Gastroesophageal sphincter (tissue), 4 donors: ENCODE measurements around the gene CHI3L1. TPM values are rescaled to one million over a fixed set of nuclear protein-coding genes. Genes with fewer than 3 reads are reported as not detected.

Source experiments
- ATAC-seq: fragments of 150-250 bp; one replicate; pipeline ENCODE4 v1.9.1; 2016; ENCODE audit warnings: mild to moderate bottlenecking, moderate library complexity
- H3K27ac ChIP-seq, 4 donors: fragments of 200-600 bp; sonication (generic) in 3 of 4; 1 replicate in 3 of 4; 2 replicates in 1 of 4; pipeline ENCODE4 v1.5.1; 2016 to 2019
- H3K27me3 ChIP-seq: fragments of 200-600 bp; sonication (generic); one replicate; pipeline ENCODE4 v1.5.1; 2019
- H3K36me3 ChIP-seq, 2 donors: fragments of 200-600 bp; sonication (generic); one replicate each; pipeline ENCODE4 v1.5.1; 2019; ENCODE audit warnings: control low read depth in 1 of 2
- H3K4me1 ChIP-seq, 3 donors: fragments of 200-600 bp; sonication (generic); 1 replicate in 2 of 3; 2 replicates in 1 of 3; pipeline ENCODE4 v1.5.1; 2016 to 2019; ENCODE audit warnings: control low read depth in 2 of 3
- H3K4me3 ChIP-seq, 2 donors: fragments of 200-600 bp; sonication (generic); one replicate each; pipeline ENCODE4 v1.5.1; 2019; ENCODE audit warnings: mild to moderate bottlenecking in 1 of 2, moderate library complexity in 1 of 2
- H3K9me3 ChIP-seq, 3 donors: fragments of 200-600 bp; sonication (generic); one replicate each; pipeline ENCODE4 v1.5.1; 2017 to 2019; ENCODE audit warnings: control low read depth in 2 of 3
- EP300 ChIP-seq: sonication (generic); formaldehyde crosslinking; IDR thresholded peaks from one replicate; pipeline ENCODE4 v1.6.1; 2017; ENCODE audit warnings: antibody characterized with exemption, mild to moderate bottlenecking
- POLR2A ChIP-seq, 2 donors: fragments of 450-650 bp; IDR thresholded peaks; one replicate each; pipeline ENCODE4 v1.6.1; 2017; ENCODE audit warnings: antibody characterized with exemption in 2 of 2, mild to moderate bottlenecking in 2 of 2, moderate library complexity in 1 of 2
- POLR2AphosphoS5 ChIP-seq: sonication (generic); formaldehyde crosslinking; IDR thresholded peaks from one replicate; pipeline ENCODE4 v1.6.1; 2017; ENCODE audit warnings: antibody characterized with exemption
- WGBS, 2 donors: methylation state at CpG; one replicate each; pipeline ENCODE4 v1.1.5; 2018; ENCODE audit warnings: low coverage in 1 of 2; 5-methylcytosine and 5-hydroxymethylcytosine counted together
- total RNA-seq, 4 donors: library from RNA; depleted of rRNA; stranded (reverse); fragments of >200 nt; gene quantifications; one replicate each; pipeline ENCODE4 v1.1.0, GENCODE V29; 2016
- TF ChIP-seq, protein P1 (sequence below), 4 experiments: fragments of 200-600 bp in 2 of 4; fragments of 450-650 bp in 2 of 4; sonication (generic) in 1 of 4; IDR thresholded peaks; one replicate each; pipeline ENCODE4 v1.5.1; 2017 to 2019; ENCODE audit warnings: antibody characterized with exemption in 4 of 4, mild to moderate bottlenecking in 2 of 4, moderate library complexity in 2 of 4

The CHI3L1 gene
- total RNA-seq, 4 donors from 2014 or later, result 3.4 to 5.4 (median 5.0) TPM; not detected in 1

GRCh38 chr1:203176273-203177035, 10.1 kb downstream of the CHI3L1 start:
- no peak overlapping the region for H3K4me3 ChIP-seq
- no peaks in the 10 kb centered on the region for H3K36me3 ChIP-seq
- 91 to 92% methylated on average over 4 of the region's 9 CpGs for WGBS, 2 donors
- H3K4me1 ChIP-seq, result no peaks in the 10 kb centered on the region
- H3K9me3 ChIP-seq, result no peaks in the 10 kb centered on the region
- TF ChIP-seq, protein P1, sequence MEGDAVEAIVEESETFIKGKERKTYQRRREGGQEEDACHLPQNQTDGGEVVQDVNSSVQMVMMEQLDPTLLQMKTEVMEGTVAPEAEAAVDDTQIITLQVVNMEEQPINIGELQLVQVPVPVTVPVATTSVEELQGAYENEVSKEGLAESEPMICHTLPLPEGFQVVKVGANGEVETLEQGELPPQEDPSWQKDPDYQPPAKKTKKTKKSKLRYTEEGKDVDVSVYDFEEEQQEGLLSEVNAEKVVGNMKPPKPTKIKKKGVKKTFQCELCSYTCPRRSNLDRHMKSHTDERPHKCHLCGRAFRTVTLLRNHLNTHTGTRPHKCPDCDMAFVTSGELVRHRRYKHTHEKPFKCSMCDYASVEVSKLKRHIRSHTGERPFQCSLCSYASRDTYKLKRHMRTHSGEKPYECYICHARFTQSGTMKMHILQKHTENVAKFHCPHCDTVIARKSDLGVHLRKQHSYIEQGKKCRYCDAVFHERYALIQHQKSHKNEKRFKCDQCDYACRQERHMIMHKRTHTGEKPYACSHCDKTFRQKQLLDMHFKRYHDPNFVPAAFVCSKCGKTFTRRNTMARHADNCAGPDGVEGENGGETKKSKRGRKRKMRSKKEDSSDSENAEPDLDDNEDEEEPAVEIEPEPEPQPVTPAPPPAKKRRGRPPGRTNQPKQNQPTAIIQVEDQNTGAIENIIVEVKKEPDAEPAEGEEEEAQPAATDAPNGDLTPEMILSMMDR (IDR thresholded peaks at IDR 0.05), result no peak
- no peak for TF ChIP-seq POLR2A (IDR thresholded peaks at IDR 0.05)
- no peak for TF ChIP-seq EP300
- TF ChIP-seq POLR2AphosphoS5, result no peak
- no peaks in the 10 kb centered on the region for H3K27me3 ChIP-seq
- no peak overlapping the region for H3K27ac ChIP-seq
- no peak for ATAC-seq

- Histone ChIP-seq H3K4me1 (no peaks in the 10 kb centered on the region), H3K27ac (no peak overlapping the region), H3K9me3 (no peaks in the 10 kb centered on the region), H3K36me3 (no peaks in the 10 kb centered on the region), H3K27me3 (no peaks in the 10 kb centered on the region), H3K4me3 (no peak overlapping the region)
- ATAC-seq, result peak; percentile 46
- TF ChIP-seq POLR2A (IDR thresholded peaks at IDR 0.05) (no peak), EP300 (no peak), POLR2AphosphoS5 (no peak)
- TF ChIP-seq, protein P1 (IDR thresholded peaks at IDR 0.05), result no peak
- 67 to 80% methylated on average over 2 of the region's 9 CpGs for WGBS, 2 donors
Observed at GRCh38 chr1:203175827-203176241, 10.7 kb downstream of the CHI3L1 start.

GRCh38 chr1:203175237-203175826, 11.2 kb downstream of the CHI3L1 start, which contains the start of gene MYBPH:
Gene MYBPH (minus strand): TSS chr1:203175826. CDS start chr1:203175755, 71 bp downstream.
- H3K36me3 ChIP-seq, result no peaks in the 10 kb centered on the region
- H3K4me3 ChIP-seq, result no peak within 1 kb of the TSS
- no peak for ATAC-seq
- no peak within 1 kb of the TSS for H3K27ac ChIP-seq
- H3K27me3 ChIP-seq, result no peaks in the 10 kb centered on the region
- no peaks in the 10 kb centered on the region for H3K9me3 ChIP-seq
- 84% methylated on average over 2 of the region's 5 CpGs; no CpG with 5 or more reads in 1 of the 2 donors for WGBS, 2 donors
- no peaks in the 10 kb centered on the region for H3K4me1 ChIP-seq
- no peak for TF ChIP-seq EP300
- TF ChIP-seq, protein P1 (IDR thresholded peaks at IDR 0.05), result no peak
- no peak for TF ChIP-seq POLR2AphosphoS5
- no peak for TF ChIP-seq POLR2A (IDR thresholded peaks at IDR 0.05)

DNA sequence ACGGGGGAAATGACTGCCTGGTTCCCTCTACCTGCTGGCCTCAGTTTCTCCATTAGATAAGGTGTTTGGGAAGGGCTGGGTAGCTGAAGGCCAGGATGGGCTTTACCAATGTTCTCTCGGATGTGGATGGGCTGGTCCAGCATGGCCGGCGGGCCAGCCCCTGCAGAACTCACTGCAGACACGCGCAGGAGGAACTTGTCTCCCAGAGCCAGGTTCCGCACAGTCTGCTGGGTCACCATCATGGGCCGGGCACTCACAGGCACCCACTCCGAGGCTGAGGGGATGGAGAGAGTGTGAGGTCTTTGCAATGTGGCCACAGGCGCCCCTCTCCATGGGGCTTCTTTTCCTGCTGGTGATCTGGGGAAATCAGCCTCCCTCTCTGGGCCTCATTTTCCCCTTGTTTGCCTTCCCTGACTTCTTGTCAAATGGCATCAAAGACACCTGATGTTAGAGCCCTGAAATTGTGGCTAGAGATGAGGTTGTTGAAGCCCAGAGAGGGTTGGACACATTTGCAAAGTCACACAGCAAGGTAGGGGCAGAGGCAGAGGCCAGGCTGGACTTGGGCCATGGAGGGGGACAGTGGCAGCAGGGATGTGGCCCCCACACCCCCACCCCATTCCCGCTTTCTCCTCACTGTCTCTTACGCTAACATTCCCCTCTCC, 12.0 kb downstream of the CHI3L1 start:
- H3K36me3 ChIP-seq, result no peaks in the 10 kb centered on the region
- H3K4me3 ChIP-seq, result no peak overlapping the region
- no peak for ATAC-seq
- H3K9me3 ChIP-seq, result no peaks in the 10 kb centered on the region
- H3K4me1 ChIP-seq, result no peaks in the 10 kb centered on the region
- 92% methylated on average over 2 to 9 of the region's 12 CpGs for WGBS, 2 donors
- TF ChIP-seq EP300 (no peak), POLR2A (IDR thresholded peaks at IDR 0.05) (no peak), POLR2AphosphoS5 (no peak)
- TF ChIP-seq, protein P1 (IDR thresholded peaks at IDR 0.05), result no peak
- H3K27ac ChIP-seq, result no peak overlapping the region
- H3K27me3 ChIP-seq, result no peaks in the 10 kb centered on the region
